Activated CD4-positive, alpha-beta T cell treated with anti-CD3 and anti-CD28 coated beads, Interleukin-2, amount 10 ng/mL, durations not matched to agents 7 days and 5 days (primary cell): Measurements from ENCODE around the gene SNAPC2. TPM values are rescaled to one million over a fixed set of nuclear protein-coding genes. Genes with fewer than 3 reads are reported as not detected.

Experiments
- CTCF ChIA-PET: fragments of 350-600 bp; sonication (Branson Sonifier 250); formaldehyde crosslinking; loops from one replicate; lab custom pipeline; 2021; ENCODE audit warnings: antibody characterized with exemption; lab: Charles Lee
- POLR2A ChIA-PET: fragments of 350-600 bp; sonication (Branson Sonifier 250); formaldehyde crosslinking; loops from one replicate; lab custom pipeline; 2021; ENCODE audit warnings: antibody characterized with exemption; lab: Charles Lee
- DNase-seq: peaks from one replicate; pipeline ENCODE4 v3.0.0-alpha.2; 2020
- H3K27ac Mint-ChIP-seq: one replicate; pipeline ENCODE4 v1.8.0; 2021; ENCODE audit warnings: mild to moderate bottlenecking, moderate library complexity, mixed read lengths
- H3K27me3 Mint-ChIP-seq: one replicate; pipeline ENCODE4 v1.8.0; 2021; ENCODE audit warnings: mixed read lengths
- H3K36me3 Mint-ChIP-seq: one replicate; pipeline ENCODE4 v1.8.0; 2021; ENCODE audit warnings: low read depth, mixed read lengths
- H3K4me1 Mint-ChIP-seq: one replicate; pipeline ENCODE4 v1.8.0; 2021; ENCODE audit warnings: mixed read lengths
- H3K4me3 Mint-ChIP-seq: one replicate; pipeline ENCODE4 v1.8.0; 2021; ENCODE audit warnings: mild to moderate bottlenecking, moderate library complexity, mixed read lengths
- H3K9me3 Mint-ChIP-seq: one replicate; pipeline ENCODE4 v1.8.0; 2021; ENCODE audit warnings: mixed read lengths
- total RNA-seq, 2 experiments: library from RNA; stranded (reverse); gene quantifications; one replicate each; pipeline ENCODE4 v1.2.3, GENCODE V29; 2021

The SNAPC2 gene
- total RNA-seq, 2 experiments from 2014 or later = 18.6 to 19.1 TPM

- POLR2A ChIA-PET = no interaction called here
- Mint-ChIP-seq H3K36me3 (peaks cover 14% of the 10 kb centered on the region), H3K4me1 (peaks cover 29% of the 10 kb centered on the region), H3K9me3 (no peaks in the 10 kb centered on the region), H3K4me3 (peak overlapping the region; percentile 69), H3K27ac (peak overlapping the region; percentile 70), H3K27me3 (no peaks in the 10 kb centered on the region)
- CTCF ChIA-PET = interaction anchor here (1.3 kb wide), 1 partner anchor 12 kb away, joined by 3 read pairs; no protein-coding TSS in a partner anchor
- DNase-seq = no peak
Observed at GRCh38 chr19:7905859-7906258, 14.3 kb upstream of the SNAPC2 start.

GRCh38 chr19:7907122-7907521 lies 13.0 kb upstream of the SNAPC2 start:
- ChIA-PET POLR2A (interaction anchor here (0.6 kb wide), 1 partner anchor 263 kb away, joined by 3 read pairs; no protein-coding TSS in a partner anchor), CTCF (interaction anchor here (0.7 to 2.1 kb wide), 3 partner anchors 11 to 1757 kb away, joined by 3 to 10 read pairs (median 3); no protein-coding TSS in a partner anchor)
- Mint-ChIP-seq H3K36me3 (peaks cover 16% of the 10 kb centered on the region), H3K9me3 (no peaks in the 10 kb centered on the region), H3K27ac (no peak overlapping the region), H3K27me3 (no peaks in the 10 kb centered on the region), H3K4me3 (no peak overlapping the region), H3K4me1 (peaks cover 29% of the 10 kb centered on the region)
- no peak for DNase-seq

- peaks cover 26% of the 10 kb centered on the region for H3K4me1 Mint-ChIP-seq
- CTCF ChIA-PET = interaction anchor here (2.1 kb wide), 1 partner anchor 10 kb away, joined by 10 read pairs; no protein-coding TSS in a partner anchor
- no peak for DNase-seq
- no peak overlapping the region for H3K27ac Mint-ChIP-seq
- no peaks in the 10 kb centered on the region for H3K27me3 Mint-ChIP-seq
- H3K9me3 Mint-ChIP-seq = no peaks in the 10 kb centered on the region
- peaks cover 16% of the 10 kb centered on the region for H3K36me3 Mint-ChIP-seq
- POLR2A ChIA-PET = interaction anchor here (0.6 kb wide), 1 partner anchor 263 kb away, joined by 3 read pairs; no protein-coding TSS in a partner anchor
- no peak overlapping the region for H3K4me3 Mint-ChIP-seq
Observed at GRCh38 chr19:7907544-7907943, 12.6 kb upstream of the SNAPC2 start.

DNA sequence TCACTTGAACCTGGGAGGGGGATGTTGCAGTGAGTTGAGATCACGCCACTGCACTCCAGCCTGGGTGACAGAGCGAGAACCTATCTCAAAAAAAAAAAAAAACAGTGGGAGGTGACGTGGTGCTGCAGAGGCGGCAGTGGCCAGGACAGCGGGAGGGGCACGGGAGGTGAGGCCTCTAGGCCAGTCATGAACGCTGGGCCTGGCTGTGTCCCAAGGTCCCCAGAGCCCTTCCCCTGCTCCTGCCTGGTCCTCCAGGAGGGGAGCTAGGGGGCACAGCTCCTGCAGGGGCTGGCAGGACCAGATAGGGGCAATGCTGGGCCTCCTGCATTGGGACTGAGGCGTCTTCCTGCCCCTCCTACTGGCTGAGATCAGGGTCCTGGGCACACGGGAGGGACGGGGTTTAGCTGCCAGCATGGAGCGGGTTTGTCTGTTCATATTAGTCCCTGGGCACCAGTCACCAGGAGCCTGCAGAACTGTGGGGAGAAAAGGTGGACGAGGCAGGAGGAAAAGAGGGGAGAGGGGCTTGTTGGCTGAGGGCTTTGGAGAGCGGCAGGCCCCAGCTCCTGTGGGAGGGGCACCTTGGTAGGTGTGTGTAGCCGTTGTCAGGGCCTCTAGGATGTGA lies 11.9 kb upstream of the SNAPC2 start:
- POLR2A ChIA-PET = no interaction called here
- no peak overlapping the region for H3K4me3 Mint-ChIP-seq

DNA sequence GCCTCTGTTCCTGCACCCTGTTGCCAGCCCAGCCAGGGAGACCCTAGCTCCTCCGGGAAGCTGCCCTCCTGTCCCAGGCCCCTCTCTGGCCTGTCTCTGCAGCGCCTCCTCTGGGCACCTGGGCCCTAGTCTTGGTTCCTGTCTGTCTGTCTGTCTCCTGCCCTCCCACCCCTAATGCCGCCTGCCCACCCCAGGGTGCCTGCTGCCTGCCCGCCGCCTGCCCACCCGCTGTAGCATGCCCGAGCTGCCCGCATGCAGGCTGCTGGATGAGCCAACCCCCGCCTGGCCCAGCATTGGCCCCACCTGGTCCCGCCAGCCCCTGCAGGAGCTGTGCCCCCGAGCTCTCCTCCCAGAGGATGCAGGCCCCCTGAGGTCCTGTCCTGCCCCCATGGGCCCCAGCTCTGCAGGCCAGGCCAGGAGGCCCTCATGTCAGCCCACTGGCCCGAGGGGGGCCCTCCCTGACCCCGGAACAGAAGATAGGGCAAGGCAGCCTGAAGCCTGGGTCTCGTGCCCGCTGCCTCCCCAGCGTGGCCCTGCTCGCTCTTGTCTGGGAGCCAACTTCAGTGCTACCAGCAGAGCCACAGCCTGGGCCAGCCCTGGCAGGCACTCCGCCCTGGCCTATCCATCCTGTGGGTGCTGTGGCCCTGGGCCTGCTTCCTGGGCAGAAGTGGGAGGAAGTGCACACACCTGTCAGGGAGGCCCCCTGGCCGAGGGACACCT lies 11.2 kb upstream of the SNAPC2 start:
- POLR2A ChIA-PET = no interaction called here
- no peak for DNase-seq
- Mint-ChIP-seq H3K36me3 (peaks cover 20% of the 10 kb centered on the region), H3K4me1 (peaks cover 21% of the 10 kb centered on the region), H3K27me3 (no peaks in the 10 kb centered on the region), H3K4me3 (no peak overlapping the region), H3K9me3 (no peaks in the 10 kb centered on the region), H3K27ac (no peak overlapping the region)
- CTCF ChIA-PET = interaction anchor here (0.6 to 2.1 kb wide), 3 partner anchors 9 to 414 kb away, joined by 4 to 10 read pairs (median 7); partner anchors contain the start of gene SNAPC2

More for the DNA sequence above, 11.9 kb upstream of the SNAPC2 start:
- DNase-seq = no peak
- Mint-ChIP-seq H3K36me3 (peaks cover 20% of the 10 kb centered on the region), H3K27ac (peak overlapping the region; percentile 36), H3K4me1 (peaks cover 21% of the 10 kb centered on the region), H3K9me3 (no peaks in the 10 kb centered on the region), H3K27me3 (no peaks in the 10 kb centered on the region)
- CTCF ChIA-PET = interaction anchor here (0.6 to 2.1 kb wide), 3 partner anchors 10 to 413 kb away, joined by 4 to 10 read pairs (median 7); partner anchors contain the start of gene SNAPC2

DNA sequence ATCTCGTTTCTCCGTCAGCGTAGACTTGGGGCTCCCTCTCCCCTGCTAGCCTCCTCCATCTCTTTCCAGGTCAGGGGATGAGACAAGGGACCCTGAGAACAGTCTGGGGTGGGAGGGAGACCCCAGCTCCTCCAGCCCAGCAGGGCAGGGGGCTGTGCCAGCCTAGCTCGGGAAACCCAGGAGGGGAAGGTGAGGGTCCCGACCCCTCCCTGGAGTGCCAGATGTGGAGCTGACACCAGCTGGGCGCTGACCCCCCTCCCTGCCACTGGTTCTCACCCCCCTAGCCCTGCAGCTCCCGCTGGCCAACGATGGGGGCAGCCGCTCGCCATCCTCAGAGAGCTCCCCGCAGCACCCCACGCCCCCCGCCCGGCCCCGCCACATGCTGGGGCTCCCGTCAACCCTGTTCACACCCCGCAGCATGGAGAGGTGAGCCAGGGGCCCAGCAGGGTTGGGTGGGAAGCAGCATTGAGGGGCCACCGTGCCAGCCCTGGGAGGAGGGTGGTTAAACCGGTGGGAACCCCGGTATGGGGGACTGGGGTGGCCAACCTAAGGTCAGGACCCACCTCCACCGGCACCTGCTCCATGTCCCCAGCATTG lies 10.6 kb upstream of the SNAPC2 start:
- CTCF ChIA-PET = interaction anchor here (2.1 kb wide), 2 partner anchors 8 to 11 kb away, joined by 7 to 10 read pairs; partner anchors contain the start of gene SNAPC2
- no peaks in the 10 kb centered on the region for H3K9me3 Mint-ChIP-seq
- H3K27me3 Mint-ChIP-seq = no peaks in the 10 kb centered on the region
- no peak for DNase-seq
- no peak overlapping the region for H3K4me3 Mint-ChIP-seq
- peaks cover 20% of the 10 kb centered on the region for H3K4me1 Mint-ChIP-seq
- peaks cover 19% of the 10 kb centered on the region for H3K36me3 Mint-ChIP-seq
- POLR2A ChIA-PET = no interaction called here
- no peak overlapping the region for H3K27ac Mint-ChIP-seq

- CTCF ChIA-PET = interaction anchor here (1.4 to 2.1 kb wide), 3 partner anchors 10 to 230 kb away, joined by 3 to 7 read pairs (median 7); partner anchors contain the start of genes SNAPC2 and TRAPPC5
- Mint-ChIP-seq H3K27me3 (peaks cover 9% of the 10 kb centered on the region), H3K4me1 (peaks cover 14% of the 10 kb centered on the region), H3K9me3 (no peaks in the 10 kb centered on the region), H3K4me3 (no peak overlapping the region), H3K27ac (no peak overlapping the region), H3K36me3 (peaks cover 12% of the 10 kb centered on the region)
- no peak for DNase-seq
- POLR2A ChIA-PET = no interaction called here
Observed at GRCh38 chr19:7910321-7911161, 9.6 kb upstream of the SNAPC2 start.

DNA sequence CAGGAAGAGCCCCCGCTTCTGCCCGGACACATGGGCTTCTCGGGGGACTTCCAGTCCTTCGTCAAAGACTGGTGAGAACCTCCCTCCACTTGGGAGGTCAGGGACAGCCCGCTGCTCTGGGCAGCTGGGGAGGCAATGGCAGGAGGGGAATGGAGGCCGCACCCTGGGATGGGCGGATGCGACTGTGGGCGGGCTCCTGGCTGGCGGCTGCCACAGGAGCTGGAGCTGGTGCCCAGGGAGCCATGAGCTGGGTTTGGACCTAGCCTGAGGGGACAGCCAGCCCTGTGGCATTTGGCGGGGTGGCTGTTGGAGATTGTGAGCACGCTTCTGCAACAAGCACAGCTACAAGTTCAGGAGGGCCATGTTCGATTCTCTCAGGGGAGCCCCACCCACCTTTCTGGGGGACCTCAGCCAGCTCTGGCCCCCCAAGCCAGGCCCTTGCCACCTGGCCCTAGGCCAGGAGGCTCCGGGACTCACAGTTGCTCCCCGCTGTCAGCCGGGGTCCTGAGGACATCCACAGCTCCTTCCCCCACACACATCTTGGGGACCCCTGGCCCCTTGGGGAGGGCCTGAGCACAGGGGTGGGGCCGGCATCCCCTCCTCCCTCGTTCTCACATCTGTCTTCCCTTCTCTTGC lies 8.5 kb upstream of the SNAPC2 start:
- Mint-ChIP-seq H3K27ac (no peak overlapping the region), H3K4me3 (no peak overlapping the region), H3K36me3 (peaks cover 10% of the 10 kb centered on the region), H3K4me1 (peaks cover 9% of the 10 kb centered on the region), H3K9me3 (no peaks in the 10 kb centered on the region), H3K27me3 (peaks cover 14% of the 10 kb centered on the region)
- DNase-seq = no peak
- CTCF ChIA-PET = interaction anchor here (0.6 to 1.5 kb wide), 5 partner anchors 8 to 231 kb away, joined by 3 to 7 read pairs (median 5); partner anchors contain the start of genes MAP2K7, SNAPC2 and TRAPPC5
- POLR2A ChIA-PET = no interaction called here

DNA sequence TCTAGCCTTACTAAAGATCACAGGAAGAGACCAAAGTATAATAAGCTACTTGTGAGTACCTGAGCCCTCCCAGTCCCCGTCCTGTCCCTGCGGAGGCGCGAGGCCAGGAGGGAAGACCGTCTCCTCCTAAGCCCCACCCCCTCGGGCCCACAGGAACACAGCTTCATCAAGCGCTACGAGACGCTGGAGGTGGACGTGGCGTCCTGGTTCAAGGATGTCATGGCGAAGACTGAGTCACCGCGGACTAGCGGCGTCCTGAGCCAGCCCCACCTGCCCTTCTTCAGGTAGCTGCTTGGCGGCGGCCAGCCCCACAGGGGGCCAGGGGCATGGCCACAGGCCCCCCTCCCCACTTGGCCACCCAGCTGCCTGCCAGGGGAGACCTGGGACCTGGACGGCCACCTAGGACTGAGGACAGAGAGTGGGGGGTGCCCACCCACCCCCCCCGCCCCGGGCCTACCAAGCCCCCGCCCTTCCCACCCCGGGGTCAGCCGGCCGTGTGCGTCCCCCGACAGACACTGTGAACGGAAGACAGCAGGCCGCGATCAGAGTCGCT lies 7.9 kb upstream of the SNAPC2 start:
- CTCF ChIA-PET = interaction anchor here (0.6 to 1.5 kb wide), 5 partner anchors 8 to 232 kb away, joined by 3 to 7 read pairs (median 5); partner anchors contain the start of genes MAP2K7, SNAPC2 and TRAPPC5
- POLR2A ChIA-PET = no interaction called here
- H3K27ac Mint-ChIP-seq = no peak overlapping the region

GRCh38 chr19:7912697-7913564 lies 7.2 kb upstream of the SNAPC2 start:
- H3K9me3 Mint-ChIP-seq = no peaks in the 10 kb centered on the region
- CTCF ChIA-PET = interaction anchor here (1.3 to 1.5 kb wide), 2 partner anchors 9 to 44 kb away, joined by 5 read pairs; partner anchors contain the start of gene MAP2K7
- peaks cover 13% of the 10 kb centered on the region for H3K4me1 Mint-ChIP-seq
- peaks cover 10% of the 10 kb centered on the region for H3K36me3 Mint-ChIP-seq
- no peak overlapping the region for H3K4me3 Mint-ChIP-seq
- POLR2A ChIA-PET = no interaction called here
- DNase-seq = no peak
- peaks cover 22% of the 10 kb centered on the region for H3K27me3 Mint-ChIP-seq
- H3K27ac Mint-ChIP-seq = no peak overlapping the region

More for the DNA sequence above, 7.9 kb upstream of the SNAPC2 start:
- Mint-ChIP-seq H3K4me1 (peaks cover 12% of the 10 kb centered on the region), H3K27me3 (peaks cover 19% of the 10 kb centered on the region), H3K4me3 (no peak overlapping the region), H3K9me3 (no peaks in the 10 kb centered on the region), H3K36me3 (peaks cover 10% of the 10 kb centered on the region)
- DNase-seq = no peak
